Skeletal muscle tissue (tissue), 4 donors: ENCODE measurements around the gene POLR2C. TPM values are rescaled to one million over a fixed set of nuclear protein-coding genes. Genes with fewer than 3 reads are reported as not detected.

Source experiments
- H3K27ac ChIP-seq: one replicate; pipeline ENCODE4 v1.7.0; 2013; ENCODE audit warnings: mild to moderate bottlenecking, low read depth, low read length, inconsistent platforms
- H3K27me3 ChIP-seq, 3 donors: one replicate each; pipeline ENCODE4 v1.7.0; 2013; ENCODE audit warnings: low read length in 3 of 3; ENCODE audit not compliant: control insufficient read depth in 3 of 3, insufficient read depth in 3 of 3
- H3K36me3 ChIP-seq, 3 donors: one replicate each; pipeline ENCODE4 v1.7.0; 2013; ENCODE audit warnings: low read length in 3 of 3; ENCODE audit not compliant: control insufficient read depth in 3 of 3, insufficient read depth in 3 of 3
- H3K4me1 ChIP-seq, 3 donors: one replicate each; pipeline ENCODE4 v1.7.0; 2013; ENCODE audit warnings: low read length in 3 of 3, mild to moderate bottlenecking in 3 of 3; ENCODE audit not compliant: control insufficient read depth in 3 of 3, insufficient read depth in 3 of 3
- H3K4me3 ChIP-seq, 3 donors: one replicate each; pipeline ENCODE4 v1.7.0; 2013; ENCODE audit warnings: low read length in 3 of 3
- H3K9ac ChIP-seq, 3 donors: one replicate each; pipeline ENCODE4 v1.7.0; 2013; ENCODE audit warnings: low read length in 3 of 3, mild to moderate bottlenecking in 3 of 3, moderate library complexity in 2 of 3, low read depth in 1 of 3
- H3K9me3 ChIP-seq, 3 donors: one replicate each; pipeline ENCODE4 v1.7.0; 2013; ENCODE audit warnings: low read length in 3 of 3; ENCODE audit not compliant: control insufficient read depth in 3 of 3
- total RNA-seq: library from RNA; depleted of rRNA; stranded (reverse); fragments of >200 nt; gene quantifications from one replicate; pipeline ENCODE4 v1.2.3, GENCODE V29; 2014
- donor health status: Osteomylitis.

The POLR2C gene
- total RNA-seq, 1 donor from 2014 or later, result 62.6 TPM

- Histone ChIP-seq H3K27me3 (peaks cover 4 to 15% (median 5%) of the 10 kb centered on the region in 3 donors), H3K4me1 (no peaks in the 10 kb centered on the region), H3K9ac (no peak overlapping the region), H3K4me3 (no peak overlapping the region), H3K36me3 (peaks cover 0 to 3% (median 2%) of the 10 kb centered on the region in 3 donors), H3K27ac (no peak overlapping the region), H3K9me3 (no peaks in the 10 kb centered on the region)
Measured at GRCh38 chr16:57508035-57508425, 45.6 kb downstream of the POLR2C start.

DNA sequence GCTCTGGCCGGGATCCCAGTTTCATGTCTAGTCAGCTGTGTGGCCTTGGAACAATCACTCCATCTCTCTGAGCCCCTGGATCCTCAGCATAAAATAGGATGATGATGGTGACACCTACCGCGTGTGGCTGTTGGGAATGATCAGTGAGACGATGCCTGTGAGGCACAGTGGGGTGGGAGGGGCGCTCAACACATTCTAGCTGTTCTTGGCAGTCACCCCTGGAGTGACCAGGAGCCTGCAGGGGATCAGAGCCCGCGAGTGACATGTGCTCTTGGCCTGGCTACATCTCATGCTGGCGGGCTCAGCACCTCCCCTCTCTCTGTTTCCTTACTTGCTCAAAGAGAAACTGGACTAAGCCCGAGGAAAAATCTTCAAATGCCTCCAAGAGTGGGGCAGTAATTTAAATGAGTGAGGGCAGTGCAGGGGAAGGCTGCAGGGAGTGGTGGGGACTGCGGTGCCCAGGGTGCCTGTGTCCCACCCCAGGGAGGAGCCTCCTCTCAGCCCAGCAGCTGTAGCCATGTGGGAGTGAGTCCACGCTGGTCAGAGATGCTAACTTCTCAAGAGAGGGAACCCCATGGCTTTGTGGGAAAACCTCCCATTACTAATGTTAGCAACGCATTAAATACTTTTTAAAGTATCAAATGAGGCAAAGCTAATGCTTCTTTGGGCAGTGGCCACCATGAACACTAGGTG, 46.9 kb downstream of the POLR2C start:
- no peaks in the 10 kb centered on the region for H3K4me1 ChIP-seq
- no peak overlapping the region for H3K9ac ChIP-seq
- H3K27me3 ChIP-seq, result peaks cover 0 to 9% (median 5%) of the 10 kb centered on the region in 3 donors
- H3K4me3 ChIP-seq, result no peak overlapping the region
- no peak overlapping the region for H3K27ac ChIP-seq
- peaks cover 0 to 3% (median 2%) of the 10 kb centered on the region in 3 donors for H3K36me3 ChIP-seq
- H3K9me3 ChIP-seq, result no peaks in the 10 kb centered on the region

GRCh38 chr16:57510016-57510871, 47.8 kb downstream of the POLR2C start:
- Histone ChIP-seq H3K9me3 (no peaks in the 10 kb centered on the region), H3K36me3 (peaks cover 0 to 3% (median 2%) of the 10 kb centered on the region in 3 donors), H3K4me3 (no peak overlapping the region), H3K27me3 (peaks cover 0 to 9% (median 5%) of the 10 kb centered on the region in 3 donors), H3K27ac (no peak overlapping the region), H3K4me1 (peaks cover 3 to 5% (median 3%) of the 10 kb centered on the region in 3 donors), H3K9ac (no peak overlapping the region)

DNA sequence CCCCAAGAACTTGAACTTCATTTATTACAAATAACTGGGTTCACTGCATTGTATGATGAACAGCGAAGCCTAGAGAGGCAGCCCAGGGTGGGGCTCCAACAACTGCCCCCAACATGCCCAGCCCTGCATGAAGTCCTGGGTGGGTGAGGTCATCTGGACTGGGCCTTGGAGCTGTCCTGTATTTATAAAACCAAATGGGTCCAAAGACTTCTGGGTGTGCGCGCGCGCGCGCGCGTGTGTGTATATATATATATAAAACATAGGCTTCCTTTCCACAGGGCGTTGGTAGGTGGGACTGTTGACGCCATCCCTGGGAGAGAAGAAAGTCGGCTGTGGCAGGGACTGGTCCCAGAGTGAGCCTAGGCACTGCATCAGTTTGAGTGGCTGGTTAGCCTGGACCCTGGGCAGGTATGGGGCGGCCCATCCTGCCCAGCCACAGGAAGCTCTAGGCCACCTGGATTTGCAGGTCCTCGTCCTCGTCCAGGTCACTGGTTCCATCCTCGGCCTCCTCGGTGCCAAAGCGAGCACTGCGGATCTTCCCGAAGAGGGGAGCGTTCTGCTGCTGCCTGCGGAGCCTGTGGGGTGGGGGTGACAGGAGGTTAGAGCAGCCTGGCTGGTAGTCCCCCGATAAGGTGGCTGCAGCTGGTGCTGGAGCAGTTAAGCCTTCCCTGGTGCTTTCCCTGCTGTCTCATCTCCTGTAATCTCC, 50.0 kb downstream of the POLR2C start:
- peaks cover 3 to 5% (median 3%) of the 10 kb centered on the region in 3 donors for H3K4me1 ChIP-seq
- H3K9me3 ChIP-seq, result no peaks in the 10 kb centered on the region
- H3K36me3 ChIP-seq, result peaks cover 0 to 3% (median 2%) of the 10 kb centered on the region in 3 donors
- no peak overlapping the region for H3K4me3 ChIP-seq
- no peak overlapping the region for H3K27ac ChIP-seq
- no peak overlapping the region for H3K9ac ChIP-seq
- H3K27me3 ChIP-seq, result peaks cover 0 to 9% (median 5%) of the 10 kb centered on the region in 3 donors

DNA sequence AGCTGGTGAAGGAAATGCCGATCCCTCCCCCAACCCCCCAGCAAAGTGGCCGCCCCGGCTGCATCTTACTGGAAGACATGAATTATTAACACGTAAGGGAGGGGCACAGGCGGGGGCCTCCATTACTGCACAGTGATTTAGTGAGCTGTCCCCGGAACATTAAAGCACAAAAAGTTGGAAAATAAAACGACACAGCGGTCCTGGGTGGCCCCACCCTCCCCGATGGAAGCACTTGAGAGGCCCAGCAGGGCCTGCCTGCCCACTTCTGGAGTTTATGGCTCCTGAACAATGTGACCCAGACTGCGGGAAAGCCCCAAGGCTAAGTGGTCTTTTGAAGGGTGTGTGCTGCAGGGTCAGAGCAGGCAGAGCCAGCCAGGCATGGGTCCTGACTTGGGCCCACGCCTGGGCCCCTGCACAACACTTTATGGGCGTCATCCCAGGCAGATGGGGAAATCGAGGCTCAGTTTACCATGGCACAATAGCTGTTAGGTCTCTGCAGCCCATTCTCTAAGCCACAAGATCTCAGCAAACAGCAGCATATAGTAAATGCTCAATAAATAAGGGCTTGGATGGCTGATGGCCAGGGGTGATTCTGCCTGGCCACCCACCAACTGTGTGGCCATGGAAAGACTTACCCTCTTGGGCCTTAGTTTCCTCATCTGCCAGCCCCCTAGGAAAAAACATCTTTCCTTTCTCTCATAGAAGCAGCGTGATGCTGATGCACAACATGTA, 51.1 kb downstream of the POLR2C start:
- Histone ChIP-seq H3K9ac (no peak overlapping the region), H3K9me3 (no peaks in the 10 kb centered on the region), H3K4me1 (peaks cover 3 to 5% (median 3%) of the 10 kb centered on the region in 3 donors), H3K36me3 (peaks cover 0 to 7% (median 5%) of the 10 kb centered on the region in 3 donors), H3K27me3 (peaks cover 0 to 1% (median under 1%) of the 10 kb centered on the region in 3 donors), H3K4me3 (no peak overlapping the region), H3K27ac (no peak overlapping the region)

- no peak overlapping the region for H3K27ac ChIP-seq
- H3K4me1 ChIP-seq, result peaks cover 3 to 5% (median 3%) of the 10 kb centered on the region in 3 donors
- no peak overlapping the region for H3K4me3 ChIP-seq
- no peak overlapping the region for H3K9ac ChIP-seq
- no peaks in the 10 kb centered on the region for H3K9me3 ChIP-seq
- peaks cover 0 to 7% (median 5%) of the 10 kb centered on the region in 3 donors for H3K36me3 ChIP-seq
- no peaks in the 10 kb centered on the region for H3K27me3 ChIP-seq
Measured at GRCh38 chr16:57514371-57514770, 51.9 kb downstream of the POLR2C start.

- Histone ChIP-seq H3K9ac (no peak overlapping the region), H3K4me1 (peaks cover 3 to 5% (median 3%) of the 10 kb centered on the region in 3 donors), H3K36me3 (peaks cover 0 to 7% (median 5%) of the 10 kb centered on the region in 3 donors), H3K27ac (no peak overlapping the region), H3K4me3 (no peak overlapping the region), H3K27me3 (no peaks in the 10 kb centered on the region), H3K9me3 (no peaks in the 10 kb centered on the region)
Measured at GRCh38 chr16:57514791-57515600, 52.5 kb downstream of the POLR2C start.

DNA sequence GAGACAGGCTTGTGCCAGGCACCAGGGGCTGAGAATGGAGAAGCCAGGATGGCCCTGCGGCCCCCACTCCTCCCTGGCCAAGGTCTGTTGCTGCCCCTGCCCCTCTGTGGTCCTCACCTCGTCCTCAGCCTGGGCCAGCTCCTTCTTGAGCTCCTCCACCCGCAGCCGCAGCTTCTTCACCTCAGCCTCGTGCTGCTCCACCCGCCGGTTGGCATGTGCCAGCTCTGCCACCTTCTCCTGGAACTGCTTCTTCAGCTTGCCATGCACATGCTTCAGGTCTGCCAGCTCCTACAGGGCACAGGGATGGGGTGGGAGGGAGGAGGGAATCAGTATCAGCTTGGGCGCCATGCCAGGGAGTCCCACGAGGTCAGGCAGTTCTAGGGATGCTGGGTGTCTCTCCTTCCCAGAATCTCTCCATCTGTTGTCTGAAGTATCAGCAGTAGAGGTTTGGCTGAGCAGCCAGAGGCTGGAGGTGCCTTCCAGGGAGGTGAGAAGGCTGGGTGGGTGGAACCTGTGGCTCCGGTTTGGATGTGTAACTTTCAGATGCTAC, 53.8 kb downstream of the POLR2C start:
- no peaks in the 10 kb centered on the region for H3K27me3 ChIP-seq
- H3K36me3 ChIP-seq, result peaks cover 0 to 7% (median 5%) of the 10 kb centered on the region in 3 donors

More for the DNA sequence above, 53.8 kb downstream of the POLR2C start:
- no peak overlapping the region for H3K4me3 ChIP-seq
- peaks cover 3 to 5% (median 3%) of the 10 kb centered on the region in 3 donors for H3K4me1 ChIP-seq
- no peak overlapping the region for H3K9ac ChIP-seq
- no peaks in the 10 kb centered on the region for H3K9me3 ChIP-seq
- no peak overlapping the region for H3K27ac ChIP-seq
